Progenitor cell of endocrine pancreas (in vitro differentiated cells): ENCODE measurements around the gene LMAN2. TPM values are rescaled to one million over a fixed set of nuclear protein-coding genes. Genes with fewer than 3 reads are reported as not detected.
A peak's percentile ranks its signal among the peaks of the same experiment; 100 is the strongest.
"Not testable (repeated sequence)": the region's sequence is repeated elsewhere in the genome, so short reads cannot be mapped to it uniquely, and the experiment has no call there.

ENCODE experiments used
- DNase-seq: peaks from one replicate; pipeline ENCODE4 v3.0.0; 2021; ENCODE audit warnings: low spot score; ENCODE audit not compliant: unreplicated experiment
- H3K27ac Mint-ChIP-seq: 2 replicates; pipeline ENCODE4 v1.8.0; 2021; ENCODE audit warnings: mild to moderate bottlenecking, moderate library complexity, mixed read lengths
- H3K27me3 Mint-ChIP-seq: 2 replicates; pipeline ENCODE4 v1.8.0; 2021; ENCODE audit warnings: mixed read lengths
- H3K36me3 Mint-ChIP-seq: 2 replicates; pipeline ENCODE4 v1.8.0; 2022; ENCODE audit warnings: mixed read lengths; ENCODE audit not compliant: insufficient read depth
- H3K4me1 Mint-ChIP-seq: 2 replicates; pipeline ENCODE4 v1.8.0; 2021; ENCODE audit warnings: low read depth, mixed read lengths
- H3K4me3 Mint-ChIP-seq: 2 replicates; pipeline ENCODE4 v1.8.0; 2021; ENCODE audit warnings: low read depth, mild to moderate bottlenecking, moderate library complexity, mixed read lengths
- H3K9me3 Mint-ChIP-seq: 2 replicates; pipeline ENCODE4 v1.8.0; 2021; ENCODE audit warnings: low read depth, mixed read lengths
- CTCF ChIP-seq: fragments of 200-600 bp; sonication (generic); IDR thresholded peaks from one replicate; pipeline ENCODE4 v1.5.0; 2021; ENCODE audit warnings: antibody characterized with exemption, mild to moderate bottlenecking; ENCODE audit not compliant: unreplicated experiment
- total RNA-seq: library from RNA; stranded (reverse); gene quantifications from 2 replicates; pipeline ENCODE4 v1.2.1, GENCODE V29; 2021

Gene LMAN2
- total RNA-seq, 1 donor from 2014 or later: 111 TPM

GRCh38 chr5:177308740-177309139 is 42.7 kb downstream of the LMAN2 start:
- peak overlapping the region; percentile 84 for H3K27ac Mint-ChIP-seq
- H3K9me3 Mint-ChIP-seq: no peaks in the 10 kb centered on the region
- H3K4me1 Mint-ChIP-seq: peaks cover 21% of the 10 kb centered on the region
- no peak for TF ChIP-seq CTCF
- peaks cover 5% of the 10 kb centered on the region for H3K36me3 Mint-ChIP-seq
- DNase-seq: no peak
- no peak overlapping the region for H3K4me3 Mint-ChIP-seq
- H3K27me3 Mint-ChIP-seq: no peaks in the 10 kb centered on the region

- Mint-ChIP-seq H3K4me1 (peaks cover 20% of the 10 kb centered on the region), H3K9me3 (no peaks in the 10 kb centered on the region), H3K36me3 (peaks cover 5% of the 10 kb centered on the region), H3K27ac (no peak overlapping the region), H3K27me3 (no peaks in the 10 kb centered on the region), H3K4me3 (no peak overlapping the region)
- no peak for DNase-seq
- TF ChIP-seq CTCF: no peak
These were observed 43.7 kb downstream of the LMAN2 start for GRCh38 chr5:177307544-177308363.

- Mint-ChIP-seq H3K27ac (no peak overlapping the region), H3K36me3 (peaks cover 5% of the 10 kb centered on the region), H3K4me1 (peaks cover 24% of the 10 kb centered on the region), H3K9me3 (no peaks in the 10 kb centered on the region), H3K27me3 (no peaks in the 10 kb centered on the region), H3K4me3 (no peak overlapping the region)
- TF ChIP-seq CTCF: no peak
- no peak for DNase-seq
These were observed 44.6 kb downstream of the LMAN2 start for GRCh38 chr5:177306674-177307543.

GRCh38 chr5:177306103-177306640 is 45.3 kb downstream of the LMAN2 start:
- not testable (repeated sequence) for H3K36me3 Mint-ChIP-seq, H3K27ac Mint-ChIP-seq, H3K27me3 Mint-ChIP-seq, DNase-seq, H3K4me3 Mint-ChIP-seq, H3K9me3 Mint-ChIP-seq
- peaks cover 24% of the 10 kb centered on the region for H3K4me1 Mint-ChIP-seq

GRCh38 chr5:177304392-177305119 is 46.9 kb downstream of the LMAN2 start:
- peaks cover 5% of the 10 kb centered on the region for H3K36me3 Mint-ChIP-seq
- H3K27me3 Mint-ChIP-seq: no peaks in the 10 kb centered on the region
- no peak for DNase-seq
- peak overlapping the region; percentile 92 for H3K4me3 Mint-ChIP-seq
- no peaks in the 10 kb centered on the region for H3K9me3 Mint-ChIP-seq
- peak overlapping the region; percentile 93 for H3K27ac Mint-ChIP-seq
- TF ChIP-seq CTCF: no peak
- H3K4me1 Mint-ChIP-seq: peaks cover 21% of the 10 kb centered on the region
